Uterus (tissue), 2 donors: ENCODE results near the gene LRRC74A.

ENCODE experiments used
- CTCF ChIP-seq, 4 experiments: fragments of 200-600 bp in 2 of 4; fragments of 450-650 bp in 2 of 4; sonication (generic) in 2 of 4; IDR thresholded peaks; one replicate each; pipeline ENCODE4 v1.5.1; 2016 to 2019; ENCODE audit warnings: antibody characterized with exemption in 4 of 4, mild to moderate bottlenecking in 2 of 4, moderate library complexity in 1 of 4
- POLR2A ChIP-seq, 2 donors: fragments of 450-650 bp; IDR thresholded peaks; one replicate each; pipeline ENCODE4 v1.6.1; 2016; ENCODE audit warnings: antibody characterized with exemption in 2 of 2, mild to moderate bottlenecking in 1 of 2, moderate library complexity in 1 of 2

- TF ChIP-seq CTCF (IDR thresholded peaks at IDR 0.05) (no peak), POLR2A (IDR thresholded peaks at IDR 0.05) (no peak)
These were observed 61.0 kb downstream of the LRRC74A start for GRCh38 chr14:76887191-76887590.
